ENCODE data around the gene SLC38A10. TPM values are rescaled to one million over a fixed set of nuclear protein-coding genes. Genes with fewer than 3 reads are reported as not detected.
"Not testable (repeated sequence)": the region's sequence is repeated elsewhere in the genome, so short reads cannot be mapped to it uniquely, and the experiment has no call there.

Gene SLC38A10
- polyA plus RNA-seq, 2 donors: 22.9 to 40.5 TPM

GRCh38 chr17:81312624-81313325 lies 17.7 kb upstream of the SLC38A10 start:
- H3K27me3 ChIP-seq (ENCODE audit: control insufficient read depth in 1 of 2, insufficient read depth in 2 of 2, low read length in 2 of 2): no peaks in the 10 kb centered on the region
- WGBS, 2 donors: 88 to 89% methylated on average over 22 of the region's 22 CpGs
- no peak overlapping the region for H3K4me3 ChIP-seq (ENCODE audit: low read depth in 1 of 2, low read length in 2 of 2)
- no peak overlapping the region for H3K27ac ChIP-seq (ENCODE audit: low read depth in 2 of 2, low read length in 1 of 2)
- H3K4me1 ChIP-seq (ENCODE audit: control insufficient read depth in 2 of 2, insufficient read depth in 2 of 2, low read length in 1 of 2): peaks cover 6 to 22% of the 10 kb centered on the region in 2 donors
- no peaks in the 10 kb centered on the region for H3K36me3 ChIP-seq (ENCODE audit: control insufficient read depth in 2 of 2, insufficient read depth in 2 of 2, low read length in 1 of 2)
- no peaks in the 10 kb centered on the region for H3K9me3 ChIP-seq (ENCODE audit: control insufficient read depth in 2 of 2, insufficient read depth in 1 of 2, low read depth in 1 of 2, low read length in 1 of 2)

- Histone ChIP-seq H3K27me3 (ENCODE audit: control insufficient read depth in 1 of 2, insufficient read depth in 2 of 2, low read length in 2 of 2) (no peaks in the 10 kb centered on the region), H3K9me3 (ENCODE audit: control insufficient read depth in 2 of 2, insufficient read depth in 1 of 2, low read depth in 1 of 2, low read length in 1 of 2) (no peaks in the 10 kb centered on the region), H3K4me1 (ENCODE audit: control insufficient read depth in 2 of 2, insufficient read depth in 2 of 2, low read length in 1 of 2) (peaks cover 6 to 22% of the 10 kb centered on the region in 2 donors), H3K27ac (ENCODE audit: low read depth in 2 of 2, low read length in 1 of 2) (no peak overlapping the region), H3K36me3 (ENCODE audit: control insufficient read depth in 2 of 2, insufficient read depth in 2 of 2, low read length in 1 of 2) (no peaks in the 10 kb centered on the region), H3K4me3 (ENCODE audit: low read depth in 1 of 2, low read length in 2 of 2) (no peak overlapping the region)
- 87 to 88% methylated on average over 14 of the region's 14 CpGs for WGBS, 2 donors
Observed at GRCh38 chr17:81311946-81312345, 16.8 kb upstream of the SLC38A10 start.

GRCh38 chr17:81310949-81311550 lies 15.9 kb upstream of the SLC38A10 start:
- H3K4me1 ChIP-seq (ENCODE audit: control insufficient read depth in 2 of 2, insufficient read depth in 2 of 2, low read length in 1 of 2): peaks cover 6 to 18% of the 10 kb centered on the region in 2 donors
- WGBS, 2 donors: 89 to 91% methylated on average over 19 of the region's 19 CpGs
- H3K4me3 ChIP-seq (ENCODE audit: low read depth in 1 of 2, low read length in 2 of 2): no peak overlapping the region
- H3K9me3 ChIP-seq (ENCODE audit: control insufficient read depth in 2 of 2, insufficient read depth in 1 of 2, low read depth in 1 of 2, low read length in 1 of 2): no peaks in the 10 kb centered on the region
- H3K27me3 ChIP-seq (ENCODE audit: control insufficient read depth in 1 of 2, insufficient read depth in 2 of 2, low read length in 2 of 2): no peaks in the 10 kb centered on the region
- H3K36me3 ChIP-seq (ENCODE audit: control insufficient read depth in 2 of 2, insufficient read depth in 2 of 2, low read length in 1 of 2): no peaks in the 10 kb centered on the region
- H3K27ac ChIP-seq (ENCODE audit: low read depth in 2 of 2, low read length in 1 of 2): no peak overlapping the region

- no peaks in the 10 kb centered on the region for H3K36me3 ChIP-seq (ENCODE audit: control insufficient read depth in 2 of 2, insufficient read depth in 2 of 2, low read length in 1 of 2)
- H3K4me1 ChIP-seq (ENCODE audit: control insufficient read depth in 2 of 2, insufficient read depth in 2 of 2, low read length in 1 of 2): peaks cover 6 to 15% of the 10 kb centered on the region in 2 donors
- no peaks in the 10 kb centered on the region for H3K27me3 ChIP-seq (ENCODE audit: control insufficient read depth in 1 of 2, insufficient read depth in 2 of 2, low read length in 2 of 2)
- H3K4me3 ChIP-seq (ENCODE audit: low read depth in 1 of 2, low read length in 2 of 2): peak overlapping the region in 1 of 2 donors; percentile 5
- peak overlapping the region; percentile 64 to 80 for H3K27ac ChIP-seq (ENCODE audit: low read depth in 2 of 2, low read length in 1 of 2)
- WGBS, 2 donors: 56 to 59% methylated on average over 29 to 36 of the region's 36 CpGs
- no peaks in the 10 kb centered on the region for H3K9me3 ChIP-seq (ENCODE audit: control insufficient read depth in 2 of 2, insufficient read depth in 1 of 2, low read depth in 1 of 2, low read length in 1 of 2)
Observed at GRCh38 chr17:81309859-81310839, 15.0 kb upstream of the SLC38A10 start.

GRCh38 chr17:81309140-81309858 lies 14.2 kb upstream of the SLC38A10 start:
- Histone ChIP-seq H3K4me1 (ENCODE audit: control insufficient read depth in 2 of 2, insufficient read depth in 2 of 2, low read length in 1 of 2) (peaks cover 6 to 15% of the 10 kb centered on the region in 2 donors), H3K9me3 (ENCODE audit: control insufficient read depth in 2 of 2, insufficient read depth in 1 of 2, low read depth in 1 of 2, low read length in 1 of 2) (no peaks in the 10 kb centered on the region), H3K27me3 (ENCODE audit: control insufficient read depth in 1 of 2, insufficient read depth in 2 of 2, low read length in 2 of 2) (no peaks in the 10 kb centered on the region), H3K27ac (ENCODE audit: low read depth in 2 of 2, low read length in 1 of 2) (peak overlapping the region; percentile 64 to 80), H3K4me3 (ENCODE audit: low read depth in 1 of 2, low read length in 2 of 2) (peak overlapping the region; percentile 13 to 41), H3K36me3 (ENCODE audit: control insufficient read depth in 2 of 2, insufficient read depth in 2 of 2, low read length in 1 of 2) (no peaks in the 10 kb centered on the region)
- 5 to 6% methylated on average over 20 to 22 of the region's 22 CpGs for WGBS, 2 donors

- H3K27me3 ChIP-seq (ENCODE audit: control insufficient read depth in 1 of 2, insufficient read depth in 2 of 2, low read length in 2 of 2); H3K36me3 ChIP-seq (ENCODE audit: control insufficient read depth in 2 of 2, insufficient read depth in 2 of 2, low read length in 1 of 2); H3K9me3 ChIP-seq (ENCODE audit: control insufficient read depth in 2 of 2, insufficient read depth in 1 of 2, low read depth in 1 of 2, low read length in 1 of 2): not testable (repeated sequence)
- H3K4me3 ChIP-seq (ENCODE audit: low read depth in 1 of 2, low read length in 2 of 2): peak overlapping the region; percentile 13 to 41
- peak overlapping the region; percentile 64 to 80 for H3K27ac ChIP-seq (ENCODE audit: low read depth in 2 of 2, low read length in 1 of 2)
- H3K4me1 ChIP-seq (ENCODE audit: control insufficient read depth in 2 of 2, insufficient read depth in 2 of 2, low read length in 1 of 2): peaks cover 6 to 15% of the 10 kb centered on the region in 2 donors
- 38 to 43% methylated on average over 14 of the region's 14 CpGs for WGBS, 2 donors
Observed at GRCh38 chr17:81308784-81309139, 13.7 kb upstream of the SLC38A10 start.

GRCh38 chr17:81307636-81308560 lies 12.8 kb upstream of the SLC38A10 start:
- Histone ChIP-seq H3K9me3 (ENCODE audit: control insufficient read depth in 2 of 2, insufficient read depth in 1 of 2, low read depth in 1 of 2, low read length in 1 of 2) (no peaks in the 10 kb centered on the region), H3K36me3 (ENCODE audit: control insufficient read depth in 2 of 2, insufficient read depth in 2 of 2, low read length in 1 of 2) (no peaks in the 10 kb centered on the region), H3K4me3 (ENCODE audit: low read depth in 1 of 2, low read length in 2 of 2) (no peak overlapping the region), H3K27ac (ENCODE audit: low read depth in 2 of 2, low read length in 1 of 2) (no peak overlapping the region), H3K4me1 (ENCODE audit: control insufficient read depth in 2 of 2, insufficient read depth in 2 of 2, low read length in 1 of 2) (peaks cover 6 to 15% of the 10 kb centered on the region in 2 donors), H3K27me3 (ENCODE audit: control insufficient read depth in 1 of 2, insufficient read depth in 2 of 2, low read length in 2 of 2) (no peaks in the 10 kb centered on the region)
- 92 to 94% methylated on average over 19 of the region's 19 CpGs for WGBS, 2 donors

GRCh38 chr17:81306898-81307510 lies 11.9 kb upstream of the SLC38A10 start:
- no peak overlapping the region for H3K27ac ChIP-seq (ENCODE audit: low read depth in 2 of 2, low read length in 1 of 2)
- no peaks in the 10 kb centered on the region for H3K9me3 ChIP-seq (ENCODE audit: control insufficient read depth in 2 of 2, insufficient read depth in 1 of 2, low read depth in 1 of 2, low read length in 1 of 2)
- no peak overlapping the region for H3K4me3 ChIP-seq (ENCODE audit: low read depth in 1 of 2, low read length in 2 of 2)
- 82 to 85% methylated on average over 17 of the region's 17 CpGs for WGBS, 2 donors
- H3K36me3 ChIP-seq (ENCODE audit: control insufficient read depth in 2 of 2, insufficient read depth in 2 of 2, low read length in 1 of 2): no peaks in the 10 kb centered on the region
- H3K27me3 ChIP-seq (ENCODE audit: control insufficient read depth in 1 of 2, insufficient read depth in 2 of 2, low read length in 2 of 2): no peaks in the 10 kb centered on the region
- peaks cover 6 to 15% of the 10 kb centered on the region in 2 donors for H3K4me1 ChIP-seq (ENCODE audit: control insufficient read depth in 2 of 2, insufficient read depth in 2 of 2, low read length in 1 of 2)

Measured in esophagus (tissue), 2 donors.